ENCODE results near the gene UBA6.
"Not testable (repeated sequence)": the region's sequence is repeated elsewhere in the genome, so short reads cannot be mapped to it uniquely, and the experiment has no call there.

Gene UBA6

DNA sequence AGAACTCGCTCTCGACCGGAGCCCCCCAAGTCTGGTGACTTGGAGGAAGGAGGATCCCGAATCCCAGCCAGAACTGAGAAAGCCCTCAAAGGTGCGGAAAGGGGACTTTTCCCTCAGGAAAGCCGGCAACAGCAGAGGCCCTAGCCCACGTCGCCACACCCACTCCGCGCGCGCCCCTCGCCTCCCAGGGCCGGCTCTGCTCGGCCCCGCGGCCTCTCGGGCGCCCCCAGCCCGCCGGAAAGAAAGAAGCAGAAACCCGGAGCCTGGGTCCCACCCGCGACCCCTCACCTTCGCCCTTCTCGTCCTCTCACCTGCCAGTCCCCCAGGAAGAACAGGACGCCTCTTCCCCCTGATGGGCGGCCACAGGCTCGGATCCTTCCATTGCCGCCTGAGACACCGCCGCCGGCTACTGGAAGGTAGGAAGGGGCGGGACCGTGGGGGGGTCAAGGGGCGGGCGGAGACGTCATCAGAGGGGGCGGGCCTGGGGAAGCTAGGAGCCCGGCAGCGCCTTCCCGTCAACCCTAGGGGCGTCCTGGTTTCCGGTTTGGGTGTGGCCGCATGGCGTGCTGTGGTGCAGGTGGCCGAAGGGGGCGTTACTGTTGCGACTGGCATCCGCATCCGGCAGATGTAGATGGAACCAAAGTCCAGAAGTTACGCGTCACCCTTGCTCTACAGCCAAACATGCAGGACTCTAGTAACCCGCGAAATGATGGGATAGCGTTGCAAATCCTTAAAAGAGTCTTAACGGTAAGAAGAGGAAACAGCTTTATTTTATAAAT lies at the start of gene UBA6:
UBA6 (minus strand) TSS at position 418 of the 779 bp plus-strand sequence; CDS start at position 382, 36 bp downstream.
- peak; percentile 97 for DNase-seq

- DNase-seq = no peak
These were observed 49.7 kb upstream of the UBA6 start for GRCh38 chr4:67750691-67751090.

DNA sequence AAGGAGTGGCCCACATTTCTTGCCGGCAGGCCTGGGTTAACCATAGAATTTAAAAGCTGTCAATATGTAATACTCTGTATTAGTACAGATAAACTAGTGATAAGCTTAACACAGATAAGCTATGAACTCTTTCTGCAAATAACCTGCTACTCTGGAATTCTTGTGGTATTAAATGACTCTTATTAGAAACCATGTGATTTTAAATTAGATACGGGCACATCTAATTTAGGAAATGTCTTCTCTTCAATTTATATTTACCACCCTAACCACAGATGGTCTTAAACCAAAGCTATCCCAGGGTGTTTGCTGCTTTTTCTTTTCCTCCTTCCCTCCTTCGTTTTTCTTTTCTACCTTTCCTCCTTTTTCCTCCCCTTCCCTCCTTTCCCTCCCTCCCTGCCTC lies 48.3 kb upstream of the UBA6 start:
- DNase-seq = no peak

- DNase-seq = no peak
These were observed 46.0 kb upstream of the UBA6 start for GRCh38 chr4:67746797-67747495.

- DNase-seq = no peak
These were observed 43.8 kb upstream of the UBA6 start for GRCh38 chr4:67744561-67745283.

DNA sequence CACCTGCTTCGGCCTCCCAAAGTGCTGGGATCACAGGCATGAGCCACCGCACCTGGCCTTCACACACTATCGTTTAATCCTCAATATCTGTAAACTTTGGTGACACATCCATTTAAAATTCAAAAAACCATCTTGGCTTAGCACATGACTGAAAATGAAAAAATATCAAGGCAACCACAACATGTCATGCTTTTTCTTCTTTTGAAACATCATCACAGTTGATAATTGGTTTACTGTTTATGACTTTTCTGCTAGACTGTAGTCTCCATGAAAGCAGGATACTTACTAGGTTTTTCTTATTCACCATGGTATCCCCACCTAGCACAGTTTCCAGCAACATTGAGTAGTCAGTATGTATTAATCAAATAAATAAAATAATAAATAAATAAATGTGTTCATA lies 42.2 kb upstream of the UBA6 start:
- DNase-seq = no peak

DNA sequence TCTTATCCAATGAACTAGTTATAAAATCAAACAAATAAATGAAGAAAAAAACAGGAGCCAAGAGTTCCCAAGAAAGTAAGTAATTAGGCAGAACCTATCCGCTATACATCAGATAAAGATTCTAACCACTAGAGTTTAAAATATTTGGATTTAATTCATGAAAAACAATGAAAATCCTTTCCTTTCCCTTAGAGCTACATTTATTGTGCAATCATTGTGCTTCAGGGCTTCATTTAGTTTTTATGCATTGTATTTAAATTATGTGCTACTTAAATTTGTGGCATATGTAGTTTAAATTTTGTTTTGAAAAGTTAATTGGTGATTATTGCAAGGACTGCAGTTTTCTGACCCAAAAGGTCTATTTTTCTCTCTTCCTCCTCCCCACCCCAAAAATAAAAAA lies 35.3 kb upstream of the UBA6 start:
- no peak for DNase-seq

GRCh38 chr4:67735325-67735724 lies 34.4 kb upstream of the UBA6 start:
- DNase-seq = no peak

GRCh38 chr4:67730511-67730910 lies 29.6 kb upstream of the UBA6 start:
- not testable (repeated sequence) for DNase-seq

DNA sequence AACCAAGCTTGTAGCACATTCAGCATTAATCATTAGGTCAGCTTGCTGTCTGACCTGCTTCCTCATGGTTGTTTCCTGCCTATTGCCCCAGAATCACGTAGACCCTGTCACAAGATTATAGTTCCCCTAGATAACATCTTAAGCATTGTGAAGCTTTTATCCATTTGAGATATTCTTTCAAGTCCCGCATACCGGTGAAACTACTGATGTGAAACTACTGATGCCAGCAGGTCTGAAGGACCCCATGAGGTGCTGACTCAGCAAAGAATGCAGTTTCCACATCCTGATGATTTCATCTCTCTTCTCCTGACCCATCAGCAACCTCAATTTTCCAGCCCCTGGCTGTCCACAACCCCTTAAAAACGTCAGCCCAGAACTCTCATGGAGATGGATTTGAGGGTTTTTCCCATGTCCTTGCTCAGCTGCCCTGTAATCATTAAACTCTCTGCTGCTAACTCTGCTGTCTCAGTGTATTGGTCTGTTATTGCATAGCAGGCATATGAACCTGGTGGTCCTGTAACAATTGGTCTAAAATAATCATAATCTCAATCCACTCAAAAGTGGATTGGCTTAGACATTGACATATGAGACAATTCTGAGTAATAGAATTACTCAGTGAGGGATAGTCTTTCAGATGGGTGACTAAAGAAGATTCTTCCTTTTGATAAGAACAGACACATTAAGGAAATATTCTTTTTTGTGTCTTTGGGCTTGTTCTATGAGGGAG lies 26.3 kb upstream of the UBA6 start:
- no peak for DNase-seq

GRCh38 chr4:67725981-67726380 lies 25.0 kb upstream of the UBA6 start:
- DNase-seq = no peak

- no peak for DNase-seq
These were observed 24.2 kb upstream of the UBA6 start for GRCh38 chr4:67725132-67725531.

- DNase-seq = no peak
These were observed 23.0 kb upstream of the UBA6 start for GRCh38 chr4:67723949-67724348.

- no peak for DNase-seq
These were observed 22.4 kb upstream of the UBA6 start for GRCh38 chr4:67723341-67723740.

DNA sequence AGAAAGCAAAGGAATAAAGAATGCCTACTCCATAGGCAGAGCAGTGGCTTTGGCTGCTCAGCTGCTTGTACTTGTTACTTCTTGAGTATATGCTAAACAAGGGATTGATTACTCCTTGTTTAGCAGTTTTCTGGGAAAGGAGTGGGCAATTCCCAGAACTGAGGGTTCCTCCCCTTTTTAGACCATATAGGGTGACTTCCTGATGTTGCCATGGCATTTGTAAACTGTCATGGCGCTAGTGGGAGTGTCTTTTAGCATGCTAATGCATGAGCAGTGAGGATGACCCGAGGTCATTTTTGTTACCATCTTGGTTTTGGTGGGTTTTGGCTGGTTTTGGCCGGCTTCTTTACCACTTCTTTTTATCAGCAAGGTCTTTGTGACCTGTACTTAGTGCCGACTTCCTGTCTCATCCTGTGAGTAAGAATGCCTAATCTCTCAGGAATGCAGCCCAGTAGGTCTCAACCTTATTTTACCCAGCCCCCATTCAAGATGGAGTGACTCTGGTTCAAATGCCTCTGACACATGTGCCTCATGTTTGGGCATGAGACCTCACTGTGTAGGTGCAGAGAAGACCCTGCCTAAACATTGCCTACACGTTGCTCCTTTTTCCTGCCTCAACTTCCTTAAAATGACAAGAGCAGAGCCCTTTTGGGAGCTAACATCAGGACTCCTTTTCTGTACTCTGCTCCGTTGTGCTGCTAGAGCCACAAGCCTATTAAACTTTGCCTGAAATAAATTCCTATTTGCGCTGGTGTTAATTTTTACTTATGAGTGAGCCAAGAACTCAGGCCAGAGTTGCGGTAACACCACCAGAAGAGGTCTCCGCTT lies 21.0 kb upstream of the UBA6 start:
- no peak for DNase-seq

DNA sequence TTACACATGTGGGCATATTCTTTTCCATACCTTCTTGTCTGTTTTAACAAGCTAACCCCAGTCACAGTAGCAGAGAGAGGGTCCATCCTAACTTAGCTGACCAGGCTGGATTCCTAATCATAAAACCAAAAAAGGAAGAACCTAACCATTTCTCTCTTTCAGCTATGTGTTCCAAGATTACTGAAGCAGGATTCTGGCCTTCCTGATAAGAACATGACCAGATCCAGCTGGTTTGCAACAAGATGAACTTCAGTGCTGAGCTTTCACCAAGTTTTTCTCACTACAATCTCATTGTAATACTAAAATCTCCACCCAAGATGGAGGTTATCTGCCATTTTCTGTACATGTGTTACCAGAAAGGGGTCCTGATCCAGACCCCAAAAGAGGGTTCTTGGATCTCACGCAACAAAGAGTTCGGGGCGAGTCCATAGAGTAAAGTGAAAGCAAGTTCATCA lies 20.4 kb upstream of the UBA6 start:
- no peak for DNase-seq

DNA sequence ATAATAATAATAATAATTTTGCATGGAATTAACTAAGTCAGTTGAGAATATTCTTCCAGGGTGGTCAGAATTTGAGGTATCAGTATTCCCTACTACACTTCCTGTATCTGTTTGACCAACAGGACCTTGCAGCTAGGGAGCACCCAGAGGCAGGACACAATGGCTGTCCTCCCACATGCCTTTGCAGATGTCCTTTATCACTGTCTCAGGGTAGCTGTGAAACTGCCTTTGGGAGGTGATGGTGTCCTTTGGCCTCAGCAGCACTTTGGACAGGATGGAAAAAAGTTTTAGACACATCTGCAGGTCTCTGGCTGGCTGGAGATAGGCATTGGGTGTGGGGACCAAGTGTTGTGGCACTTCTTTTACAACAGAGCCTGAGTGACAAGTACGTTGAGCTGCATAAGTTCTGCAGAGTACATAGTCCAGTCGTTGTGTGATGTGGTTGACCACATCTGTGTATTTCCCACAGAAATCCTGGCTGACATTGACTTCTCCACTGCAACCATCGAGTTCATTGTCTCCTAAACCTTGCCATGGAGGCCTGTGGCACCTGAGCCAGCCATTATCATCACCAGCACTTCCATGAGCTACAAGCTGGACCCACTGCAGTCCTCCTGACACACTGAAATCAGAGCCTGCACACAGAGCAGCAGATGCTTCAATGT lies 19.1 kb upstream of the UBA6 start:
- DNase-seq = no peak

DNA sequence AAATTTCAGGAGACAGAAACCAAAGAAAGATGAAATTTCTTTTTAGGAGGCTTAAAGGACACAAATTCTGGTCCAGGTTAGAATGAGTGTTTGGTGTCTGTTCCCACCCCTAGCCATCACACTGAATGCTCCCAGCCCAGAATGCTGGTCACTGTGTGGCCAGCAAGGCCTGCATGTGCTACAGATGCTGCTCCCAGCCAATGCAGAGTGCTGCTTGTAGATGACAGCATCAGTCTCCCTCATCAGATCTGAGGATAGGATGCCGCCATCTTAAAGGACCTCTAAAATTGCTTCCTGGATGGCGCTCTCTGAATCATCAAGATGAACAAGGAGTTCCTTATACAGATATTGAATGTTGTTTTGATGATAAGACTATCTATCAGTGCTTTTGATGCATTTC lies 17.9 kb upstream of the UBA6 start:
- DNase-seq = no peak

DNA sequence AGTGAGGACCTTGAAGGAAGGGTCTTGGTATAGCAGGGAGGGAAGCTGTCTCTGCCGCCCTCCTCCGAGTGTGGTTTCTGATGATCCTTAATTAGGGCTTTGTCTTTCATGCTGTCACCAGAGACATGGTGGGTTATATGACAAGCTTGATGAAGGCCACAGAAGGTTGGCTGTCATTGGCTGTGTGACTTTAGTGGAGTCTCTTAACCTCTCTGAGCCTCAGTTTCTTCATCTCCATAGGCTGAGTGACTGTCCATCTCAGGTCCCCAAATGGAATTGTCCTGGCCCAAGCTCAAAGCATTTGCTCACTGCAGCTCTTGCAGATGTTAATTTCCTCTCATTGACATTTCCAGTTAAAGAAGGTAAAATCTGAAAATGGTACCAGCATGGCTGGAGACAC lies 16.6 kb upstream of the UBA6 start:
- DNase-seq = no peak

GRCh38 chr4:67714955-67715354 lies 14.0 kb upstream of the UBA6 start:
- DNase-seq = no peak

GRCh38 chr4:67714248-67714583 lies 13.3 kb upstream of the UBA6 start:
- peak; percentile 63 for DNase-seq
